ENCODE measurements around the gene TMPRSS11A.

The TMPRSS11A gene

GRCh38 chr4:67931256-67931655 is 32.0 kb downstream of the TMPRSS11A start:
- TF ChIP-seq GATA3 (IDR thresholded peaks at IDR 0.05; ENCODE audit: low read depth, low read length) (no peak), GATA2 (IDR thresholded peaks at IDR 0.05; ENCODE audit: low read depth, low read length) (no peak)

- TF ChIP-seq GATA2 (IDR thresholded peaks at IDR 0.05; ENCODE audit: low read depth, low read length): no peak
- no peak for TF ChIP-seq GATA3 (IDR thresholded peaks at IDR 0.05; ENCODE audit: low read depth, low read length)
Measured at GRCh38 chr4:67929426-67929825, 33.9 kb downstream of the TMPRSS11A start.

GRCh38 chr4:67928546-67928945 is 34.7 kb downstream of the TMPRSS11A start:
- no peak for TF ChIP-seq GATA3 (IDR thresholded peaks at IDR 0.05; ENCODE audit: low read depth, low read length)
- TF ChIP-seq GATA2 (IDR thresholded peaks at IDR 0.05; ENCODE audit: low read depth, low read length): no peak

- TF ChIP-seq GATA2 (IDR thresholded peaks at IDR 0.05; ENCODE audit: low read depth, low read length): no peak
- no peak for TF ChIP-seq GATA3 (IDR thresholded peaks at IDR 0.05; ENCODE audit: low read depth, low read length)
Measured at GRCh38 chr4:67927251-67927650, 36.0 kb downstream of the TMPRSS11A start.

DNA sequence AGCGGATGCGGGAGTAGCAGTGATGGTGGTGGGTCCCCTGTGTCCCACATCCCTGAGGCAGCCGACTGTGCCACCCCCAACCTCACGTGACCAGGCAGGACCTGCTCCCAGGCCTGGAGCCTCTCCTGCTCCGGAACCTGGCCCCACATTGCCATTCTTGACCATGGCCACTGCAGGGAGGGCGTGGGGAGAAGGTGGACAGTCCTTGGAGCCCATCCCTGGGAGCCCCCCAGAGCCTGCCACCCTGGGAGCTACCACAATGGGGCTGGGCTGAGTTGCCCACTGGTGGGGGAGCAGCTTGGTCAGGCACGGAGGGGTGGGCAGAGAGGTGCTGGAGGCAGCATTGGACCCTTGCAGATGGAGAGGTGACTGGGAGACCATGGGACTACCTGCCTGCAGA is 36.8 kb downstream of the TMPRSS11A start:
- TF ChIP-seq GATA3 (IDR thresholded peaks at IDR 0.05; ENCODE audit: low read depth, low read length) (no peak), GATA2 (IDR thresholded peaks at IDR 0.05; ENCODE audit: low read depth, low read length) (no peak)

GRCh38 chr4:67922697-67923096 is 40.6 kb downstream of the TMPRSS11A start:
- TF ChIP-seq GATA3 (IDR thresholded peaks at IDR 0.05; ENCODE audit: low read depth, low read length) (no peak), GATA2 (IDR thresholded peaks at IDR 0.05; ENCODE audit: low read depth, low read length) (no peak)

DNA sequence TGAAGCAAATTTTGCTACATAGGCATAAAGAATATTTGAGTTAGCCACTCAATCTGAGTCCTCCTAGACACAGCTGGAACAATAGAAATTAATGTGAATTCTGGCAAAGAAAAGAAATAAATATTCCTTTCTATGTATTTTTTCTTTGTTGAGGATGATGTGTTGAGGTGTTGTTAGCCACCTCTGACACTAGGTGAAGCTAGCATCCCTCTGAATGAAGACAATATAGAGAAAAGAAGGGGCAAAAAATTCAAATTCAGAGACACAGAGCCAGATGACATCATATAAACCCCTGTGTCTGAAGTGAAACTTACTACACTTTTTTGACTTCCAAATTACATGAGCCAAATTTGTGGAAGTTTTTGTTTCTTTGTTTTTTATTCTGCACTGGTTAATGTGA is 44.9 kb downstream of the TMPRSS11A start:
- no peak for TF ChIP-seq GATA2 (IDR thresholded peaks at IDR 0.05; ENCODE audit: low read depth, low read length)
- no peak for TF ChIP-seq GATA3 (IDR thresholded peaks at IDR 0.05; ENCODE audit: low read depth, low read length)

GRCh38 chr4:67915400-67915966 is 47.8 kb downstream of the TMPRSS11A start:
- TF ChIP-seq GATA2 (IDR thresholded peaks at IDR 0.05; ENCODE audit: low read depth, low read length) (no peak), GATA3 (IDR thresholded peaks at IDR 0.05; ENCODE audit: low read depth, low read length) (no peak)

GRCh38 chr4:67912080-67912479 is 51.2 kb downstream of the TMPRSS11A start:
- TF ChIP-seq GATA3 (IDR thresholded peaks at IDR 0.05; ENCODE audit: low read depth, low read length) (no peak), GATA2 (IDR thresholded peaks at IDR 0.05; ENCODE audit: low read depth, low read length) (no peak)

GRCh38 chr4:67911638-67912037 is 51.7 kb downstream of the TMPRSS11A start:
- no peak for TF ChIP-seq GATA2 (IDR thresholded peaks at IDR 0.05; ENCODE audit: low read depth, low read length)
- no peak for TF ChIP-seq GATA3 (IDR thresholded peaks at IDR 0.05; ENCODE audit: low read depth, low read length)

DNA sequence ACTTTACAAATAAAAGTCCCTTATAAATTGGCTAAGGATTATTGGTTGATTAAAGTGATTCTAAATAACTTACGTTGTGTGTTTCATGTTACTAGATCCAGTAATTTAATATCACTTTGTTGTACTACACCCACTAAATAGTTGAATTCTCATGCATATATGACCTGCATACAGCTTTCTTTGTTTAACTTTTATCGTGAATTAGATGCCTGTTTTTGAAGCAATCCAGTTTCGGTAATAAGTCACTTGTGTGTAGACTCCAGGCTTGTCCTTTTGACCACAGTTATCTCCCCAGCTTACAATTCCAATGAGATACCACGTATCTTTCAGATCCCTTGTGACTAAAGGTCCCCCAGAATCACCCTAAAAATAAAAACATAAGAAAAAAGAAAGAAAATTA is 52.2 kb downstream of the TMPRSS11A start:
- TF ChIP-seq GATA2 (IDR thresholded peaks at IDR 0.05; ENCODE audit: low read depth, low read length) (no peak), GATA3 (IDR thresholded peaks at IDR 0.05; ENCODE audit: low read depth, low read length) (no peak)

GRCh38 chr4:67910585-67910905 is 52.7 kb downstream of the TMPRSS11A start:
- TF ChIP-seq GATA2 (IDR thresholded peaks at IDR 0.05; ENCODE audit: low read depth, low read length): no peak
- TF ChIP-seq GATA3 (IDR thresholded peaks at IDR 0.05; ENCODE audit: low read depth, low read length): no peak

DNA sequence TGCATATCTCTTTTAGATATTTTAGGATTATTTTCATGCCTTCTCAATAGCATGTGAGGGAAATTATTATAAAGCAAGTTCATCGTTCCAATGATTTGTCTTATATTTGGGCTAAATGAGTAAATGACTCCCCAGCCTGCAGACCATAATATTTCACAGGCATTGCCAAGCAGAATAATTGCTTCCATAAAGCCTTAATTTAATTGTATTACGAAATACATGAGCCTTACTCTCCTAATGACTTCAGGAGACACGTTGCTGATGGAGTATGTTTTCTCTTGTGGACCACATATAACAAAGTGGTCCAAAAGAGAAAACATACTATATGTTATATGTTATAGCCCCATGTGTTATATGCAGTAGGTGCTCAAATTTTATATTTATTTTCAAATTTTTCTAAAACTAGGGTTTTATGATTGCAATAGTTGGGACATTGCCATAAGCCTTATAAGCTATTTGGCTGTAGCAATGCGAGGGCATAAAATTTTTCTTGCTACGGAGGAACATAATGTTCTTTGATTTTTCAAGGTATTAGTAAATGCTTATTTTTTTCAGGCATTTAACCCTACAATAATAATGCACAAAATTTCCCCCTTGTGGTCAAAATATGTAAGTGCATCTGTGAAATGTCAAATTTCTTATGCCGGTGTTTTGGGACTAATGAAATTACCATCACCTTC is 53.2 kb downstream of the TMPRSS11A start:
- TF ChIP-seq GATA3 (IDR thresholded peaks at IDR 0.05; ENCODE audit: low read depth, low read length): no peak
- no peak for TF ChIP-seq GATA2 (IDR thresholded peaks at IDR 0.05; ENCODE audit: low read depth, low read length)

- no peak for TF ChIP-seq GATA2 (IDR thresholded peaks at IDR 0.05; ENCODE audit: low read depth, low read length)
- no peak for TF ChIP-seq GATA3 (IDR thresholded peaks at IDR 0.05; ENCODE audit: low read depth, low read length)
Measured at GRCh38 chr4:67907650-67908049, 55.6 kb downstream of the TMPRSS11A start.

- TF ChIP-seq GATA2 (IDR thresholded peaks at IDR 0.05; ENCODE audit: low read depth, low read length): no peak
- no peak for TF ChIP-seq GATA3 (IDR thresholded peaks at IDR 0.05; ENCODE audit: low read depth, low read length)
Measured at GRCh38 chr4:67899096-67899495, 64.2 kb downstream of the TMPRSS11A start.

Measured in SH-SY5Y (cell line).